M059J (cell line): Measurements from ENCODE around the gene C10orf71. TPM values are rescaled to one million over a fixed set of nuclear protein-coding genes. Genes with fewer than 3 reads are reported as not detected.

ENCODE experiments used
- DNase-seq: peaks from one replicate; pipeline ENCODE4 v3.0.0-alpha.2; 2012; ENCODE audit warnings: low read depth
- total RNA-seq: library from RNA; depleted of rRNA; stranded (reverse); fragments of >200 nt; shearing (Covaris generic); gene quantifications from 2 replicates; pipeline ENCODE4 v1.2.3, GENCODE V29; 2014; rRNA removed

The C10orf71 gene
- total RNA-seq, 1 experiment from 2014 or later = not detected

- DNase-seq = no peak
These were observed 76.6 kb downstream of the C10orf71 start for GRCh38 chr10:49375611-49376010.

Other genes with a start within 250 kb of the C10orf71 start
- gene VSTM4, start 183.6 kb upstream of the C10orf71 start, total RNA-seq = 0.10 TPM in 1 of 2 replicates, not detected in the other
- not detected in 2 replicates for gene FAM170B, start 165.1 kb upstream of the C10orf71 start, total RNA-seq
- gene TMEM273, start 110.8 kb upstream of the C10orf71 start, total RNA-seq = not detected in 2 replicates
- not detected in 2 replicates for gene DRGX, start 96.9 kb downstream of the C10orf71 start, total RNA-seq
- 8.9 and 11.3 TPM in 2 replicates for gene ERCC6, start 240.0 kb downstream of the C10orf71 start, total RNA-seq